HEK293 (cell line): ENCODE data around the gene SZRD1.

ENCODE experiments used
- ELK4 ChIP-seq: IDR thresholded peaks from 2 replicates; pipeline ENCODE4 v1.6.1; 2011; ENCODE audit warnings: mild to moderate bottlenecking, low read depth, low read length, borderline replicate concordance
- GLIS1 ChIP-seq: fragments of 450-650 bp; formaldehyde crosslinking; IDR thresholded peaks from 2 replicates; pipeline ENCODE4 v1.5.1; 2016; ENCODE audit warnings: missing biosample characterization, missing genetic modification characterization
- HIC1 ChIP-seq: fragments of 450-650 bp; formaldehyde crosslinking; IDR thresholded peaks from 2 replicates; pipeline ENCODE4 v1.5.1; 2016; ENCODE audit warnings: missing biosample characterization, missing genetic modification characterization
- IKZF3 ChIP-seq: fragments of 450-650 bp; IDR thresholded peaks from 2 replicates; pipeline ENCODE4 v1.5.0; 2018; ENCODE audit warnings: missing biosample characterization, mild to moderate bottlenecking, missing genetic modification characterization, moderate library complexity
- PRDM10 ChIP-seq: fragments of 450-650 bp; formaldehyde crosslinking; IDR thresholded peaks from 2 replicates; pipeline ENCODE4 v1.5.1; 2016; ENCODE audit warnings: missing biosample characterization, missing genetic modification characterization
- RBAK ChIP-seq: fragments of 450-650 bp; formaldehyde crosslinking; IDR thresholded peaks from 2 replicates; pipeline ENCODE4 v1.5.1; 2016; ENCODE audit warnings: missing biosample characterization, missing genetic modification characterization
- SCRT1 ChIP-seq: fragments of 450-650 bp; formaldehyde crosslinking; IDR thresholded peaks from 2 replicates; pipeline ENCODE4 v1.5.1; 2016; ENCODE audit warnings: missing biosample characterization, missing genetic modification characterization, borderline replicate concordance
- SP3 ChIP-seq: fragments of 450-650 bp; formaldehyde crosslinking; IDR thresholded peaks from 2 replicates; pipeline ENCODE4 v1.5.1; 2016; ENCODE audit warnings: missing biosample characterization, missing genetic modification characterization
- WT1 ChIP-seq: fragments of 450-650 bp; formaldehyde crosslinking; IDR thresholded peaks from 2 replicates; pipeline ENCODE4 v1.5.1; 2016; ENCODE audit warnings: missing biosample characterization, missing genetic modification characterization
- ZFHX2 ChIP-seq: fragments of 450-650 bp; formaldehyde crosslinking; conservative IDR thresholded peaks from 2 replicates; pipeline ENCODE4 v1.5.1; 2016; ENCODE audit warnings: missing biosample characterization, missing genetic modification characterization
- ZFP37 ChIP-seq: fragments of 450-650 bp; formaldehyde crosslinking; IDR thresholded peaks from 2 replicates; pipeline ENCODE4 v1.5.1; 2016; ENCODE audit warnings: missing biosample characterization, missing genetic modification characterization
- ZFP69B ChIP-seq: fragments of 450-650 bp; formaldehyde crosslinking; IDR thresholded peaks from 2 replicates; pipeline ENCODE4 v1.5.1; 2016; ENCODE audit warnings: missing biosample characterization, missing genetic modification characterization
- ZNF132 ChIP-seq: fragments of 450-650 bp; formaldehyde crosslinking; IDR thresholded peaks from 2 replicates; pipeline ENCODE4 v1.5.1; 2017; ENCODE audit warnings: missing biosample characterization, missing genetic modification characterization, borderline replicate concordance
- ZNF148 ChIP-seq: fragments of 450-650 bp; formaldehyde crosslinking; IDR thresholded peaks from 2 replicates; pipeline ENCODE4 v1.5.0; 2017; ENCODE audit warnings: missing biosample characterization, missing genetic modification characterization, borderline replicate concordance
- ZNF26 ChIP-seq: fragments of 450-650 bp; formaldehyde crosslinking; IDR thresholded peaks from 2 replicates; pipeline ENCODE4 v1.5.1; 2016; ENCODE audit warnings: missing biosample characterization, missing genetic modification characterization
- ZNF274 ChIP-seq, 2 experiments: fragments of 200-500 bp in 1 of 2; fragments of 450-650 bp in 1 of 2; sonication (Bioruptor generic) in 1 of 2; formaldehyde crosslinking in 1 of 2; IDR thresholded peaks; 2 replicates each; pipeline versions ENCODE4 v1.5.1 to v1.6.1; 2014 to 2016; ENCODE audit warnings: borderline replicate concordance in 1 of 2, inconsistent platforms in 1 of 2, low read length in 1 of 2, missing biosample characterization in 1 of 2, missing genetic modification characterization in 1 of 2
- ZNF366 ChIP-seq: fragments of 450-650 bp; formaldehyde crosslinking; conservative IDR thresholded peaks from 2 replicates; pipeline ENCODE4 v1.5.1; 2016; ENCODE audit warnings: missing biosample characterization, missing genetic modification characterization
- ZNF514 ChIP-seq: fragments of 450-650 bp; formaldehyde crosslinking; IDR thresholded peaks from 2 replicates; pipeline ENCODE4 v1.5.1; 2016; ENCODE audit warnings: missing biosample characterization, missing genetic modification characterization
- ZNF521 ChIP-seq: fragments of 450-650 bp; formaldehyde crosslinking; IDR thresholded peaks from 2 replicates; pipeline ENCODE4 v1.5.1; 2017; ENCODE audit warnings: missing biosample characterization, mild to moderate bottlenecking, missing genetic modification characterization
- ZNF544 ChIP-seq: fragments of 450-650 bp; formaldehyde crosslinking; IDR thresholded peaks from 2 replicates; pipeline ENCODE4 v1.5.0; 2017; ENCODE audit warnings: missing biosample characterization, missing genetic modification characterization
- ZNF549 ChIP-seq: fragments of 450-650 bp; IDR thresholded peaks from 2 replicates; pipeline ENCODE4 v1.5.1; 2018; ENCODE audit warnings: missing biosample characterization, missing genetic modification characterization, mild to moderate bottlenecking, inconsistent platforms, moderate library complexity
- ZNF629 ChIP-seq: fragments of 450-650 bp; formaldehyde crosslinking; IDR thresholded peaks from 2 replicates; pipeline ENCODE4 v1.5.1; 2017; ENCODE audit warnings: missing biosample characterization, missing genetic modification characterization
- ZNF692 ChIP-seq: fragments of 450-650 bp; formaldehyde crosslinking; IDR thresholded peaks from 2 replicates; pipeline ENCODE4 v1.5.1; 2016; ENCODE audit warnings: missing biosample characterization, missing genetic modification characterization
- ZNF707 ChIP-seq: fragments of 450-650 bp; formaldehyde crosslinking; IDR thresholded peaks from 2 replicates; pipeline ENCODE4 v1.5.1; 2016; ENCODE audit warnings: missing biosample characterization, missing genetic modification characterization
- ZNF776 ChIP-seq: fragments of 450-650 bp; formaldehyde crosslinking; IDR thresholded peaks from 2 replicates; pipeline ENCODE4 v1.5.0; 2017; ENCODE audit warnings: missing biosample characterization, missing genetic modification characterization, borderline replicate concordance
- ZNF830 ChIP-seq: fragments of 450-650 bp; IDR thresholded peaks from 2 replicates; pipeline ENCODE4 v1.5.0; 2018; ENCODE audit warnings: missing biosample characterization, missing genetic modification characterization, low read depth, mild to moderate bottlenecking, moderate library complexity
- ZSCAN16 ChIP-seq: fragments of 450-650 bp; formaldehyde crosslinking; IDR thresholded peaks from 2 replicates; pipeline ENCODE4 v1.5.1; 2016; ENCODE audit warnings: missing biosample characterization, missing genetic modification characterization

The SZRD1 gene

GRCh38 chr1:16324456-16324890 lies 42.6 kb upstream of the SZRD1 start (continued):
- no peak for TF ChIP-seq ZNF692
- peak; percentile 92 for TF ChIP-seq SCRT1 (tag by site-specific recombination)
- TF ChIP-seq ZNF629 (tag by site-specific recombination): 0 out of 2 replicates have a peak, but pooled peaks have one; percentile 26
- no peak for TF ChIP-seq ZNF148
- no peak for TF ChIP-seq ZNF776 (tag by site-specific recombination)
- TF ChIP-seq RBAK (tag by site-specific recombination): no peak
- peak; percentile 33; the same call in 1 of the 2 replicates for TF ChIP-seq PRDM10 (tag by site-specific recombination)
- TF ChIP-seq ZNF549 (tag by site-specific recombination): no peak
- TF ChIP-seq ZNF26: no peak
- TF ChIP-seq ZNF132: no peak
- no peak for TF ChIP-seq ZFHX2
- no peak for TF ChIP-seq ZFP69B (tag by site-specific recombination)
- no peak for TF ChIP-seq ZNF830 (tag by site-specific recombination)
- peak; percentile 42; the same call in 1 of the 2 replicates for TF ChIP-seq GLIS1
- no peak for TF ChIP-seq WT1 (tag by site-specific recombination)
- no peak for TF ChIP-seq ELK4
- no peak for TF ChIP-seq ZNF274 (IDR thresholded peaks at IDR 0.05; ENCODE audit: low read length)
- no peak for TF ChIP-seq ZNF274 (tag by site-specific recombination; IDR thresholded peaks at IDR 0.05; ENCODE audit: borderline replicate concordance)
- TF ChIP-seq HIC1: peak; percentile 87
- no peak for TF ChIP-seq ZFP37 (tag by site-specific recombination)
- peak; percentile 95 for TF ChIP-seq ZSCAN16 (tag by site-specific recombination)
- TF ChIP-seq ZNF521 (tag by site-specific recombination): no peak
- TF ChIP-seq ZNF544: no peak
- TF ChIP-seq SP3 (tag by site-specific recombination): no peak
- no peak for TF ChIP-seq ZNF707 (tag by site-specific recombination)
- no peak for TF ChIP-seq ZNF514 (tag by site-specific recombination)
- TF ChIP-seq ZNF366: peak; percentile 40; the same call in 1 of the 2 replicates
- peak; percentile 54; the same call in 1 of the 2 replicates for TF ChIP-seq IKZF3 (tag by site-specific recombination)
